ENCODE results near the gene CEP250. TPM values are rescaled to one million over a fixed set of nuclear protein-coding genes. Genes with fewer than 3 reads are reported as not detected.
"Not testable (repeated sequence)": the region's sequence is repeated elsewhere in the genome, so short reads cannot be mapped to it uniquely, and the experiment has no call there.

CEP250 gene
- total RNA-seq, 2 donors from 2014 or later: 29.8 to 46.5 TPM

GRCh38 chr20:35544436-35544835 is 89.0 kb downstream of the CEP250 start:
- Histone ChIP-seq H3K4me1 (ENCODE audit: control insufficient read depth, insufficient read depth, low read length) (no peaks in the 10 kb centered on the region), H3K27me3 (ENCODE audit: control insufficient read depth, insufficient read depth, low read length, poor library complexity, severe bottlenecking) (no peaks in the 10 kb centered on the region), H3K27ac (ENCODE audit: low read depth, low read length) (no peak overlapping the region), H3K9me3 (ENCODE audit: control insufficient read depth, low read length) (no peaks in the 10 kb centered on the region), H3K4me3 (ENCODE audit: low read length) (no peak overlapping the region), H3K9ac (ENCODE audit: extremely low read depth, low read length, poor library complexity, severe bottlenecking) (no peak overlapping the region), H3K36me3 (ENCODE audit: control insufficient read depth, insufficient read depth, low read length) (peaks cover 44% of the 10 kb centered on the region)
- Mint-ChIP-seq H3K4me1 (peaks cover 5% of the 10 kb centered on the region), H3K9me3 (no peaks in the 10 kb centered on the region), H3K27me3 (ENCODE audit: insufficient read depth) (no peaks in the 10 kb centered on the region), H3K27ac (no peak overlapping the region), H3K4me3 (no peak overlapping the region), H3K36me3 (ENCODE audit: low read depth) (peaks cover 23% of the 10 kb centered on the region)
- no peak for DNase-seq
- no peak for TF ChIP-seq CTCF (conservative IDR thresholded peaks at IDR 0.05)
- WGBS, 2 experiments (ENCODE audit: insufficient coverage in 1 of 2, insufficient read length in 1 of 2): 94 to 95% methylated on average over 9 to 16 of the region's 16 CpGs

DNA sequence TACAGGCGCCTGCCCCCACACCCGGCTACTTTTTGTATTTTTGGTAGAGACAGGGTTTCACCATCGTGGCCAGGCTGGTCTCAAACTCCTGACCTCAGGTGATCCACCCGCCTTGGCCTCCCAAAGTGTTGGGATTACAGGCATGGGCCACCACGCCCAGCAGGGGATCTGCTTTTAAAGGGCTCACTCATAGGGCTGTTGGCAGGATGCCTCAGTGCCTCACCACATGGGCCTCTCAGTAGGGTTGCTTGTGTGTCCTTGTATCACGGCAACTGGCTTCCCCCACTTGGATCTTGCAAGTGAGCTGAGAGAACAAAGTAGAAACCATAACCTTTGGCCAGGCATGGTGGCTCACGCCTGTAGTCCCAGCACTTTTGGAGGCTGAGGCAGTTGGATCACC is 89.5 kb downstream of the CEP250 start:
- not testable (repeated sequence) for H3K9me3 ChIP-seq (ENCODE audit: control insufficient read depth, low read length); H3K9ac ChIP-seq (ENCODE audit: extremely low read depth, low read length, poor library complexity, severe bottlenecking); DNase-seq; H3K27ac ChIP-seq (ENCODE audit: low read depth, low read length); H3K27ac Mint-ChIP-seq; H3K4me1 Mint-ChIP-seq; H3K27me3 ChIP-seq (ENCODE audit: control insufficient read depth, insufficient read depth, low read length, poor library complexity, severe bottlenecking); H3K9me3 Mint-ChIP-seq; H3K4me3 Mint-ChIP-seq; H3K27me3 Mint-ChIP-seq (ENCODE audit: insufficient read depth); H3K4me3 ChIP-seq (ENCODE audit: low read length); H3K4me1 ChIP-seq (ENCODE audit: control insufficient read depth, insufficient read depth, low read length)
- H3K36me3 ChIP-seq (ENCODE audit: control insufficient read depth, insufficient read depth, low read length): peaks cover 45% of the 10 kb centered on the region
- H3K36me3 Mint-ChIP-seq (ENCODE audit: low read depth): peaks cover 25% of the 10 kb centered on the region
- 88 to 94% methylated on average over 3 to 7 of the region's 7 CpGs for WGBS, 2 experiments (ENCODE audit: insufficient coverage in 1 of 2, insufficient read length in 1 of 2)

- no peaks in the 10 kb centered on the region for H3K4me1 ChIP-seq (ENCODE audit: control insufficient read depth, insufficient read depth, low read length)
- H3K4me1 Mint-ChIP-seq: peaks cover 5% of the 10 kb centered on the region
- no peak overlapping the region for H3K9ac ChIP-seq (ENCODE audit: extremely low read depth, low read length, poor library complexity, severe bottlenecking)
- no peak overlapping the region for H3K4me3 ChIP-seq (ENCODE audit: low read length)
- H3K36me3 Mint-ChIP-seq (ENCODE audit: low read depth): peaks cover 27% of the 10 kb centered on the region
- no peak for TF ChIP-seq CTCF (conservative IDR thresholded peaks at IDR 0.05)
- no peaks in the 10 kb centered on the region for H3K9me3 ChIP-seq (ENCODE audit: control insufficient read depth, low read length)
- no peak overlapping the region for H3K27ac ChIP-seq (ENCODE audit: low read depth, low read length)
- 79 to 100% methylated on average over 1 of the region's 1 CpG for WGBS, 2 experiments (ENCODE audit: insufficient coverage in 1 of 2, insufficient read length in 1 of 2)
- no peak overlapping the region for H3K4me3 Mint-ChIP-seq
- peaks cover 53% of the 10 kb centered on the region for H3K36me3 ChIP-seq (ENCODE audit: control insufficient read depth, insufficient read depth, low read length)
- no peaks in the 10 kb centered on the region for H3K27me3 Mint-ChIP-seq (ENCODE audit: insufficient read depth)
- H3K9me3 Mint-ChIP-seq: no peaks in the 10 kb centered on the region
- no peaks in the 10 kb centered on the region for H3K27me3 ChIP-seq (ENCODE audit: control insufficient read depth, insufficient read depth, low read length, poor library complexity, severe bottlenecking)
- DNase-seq: no peak
- H3K27ac Mint-ChIP-seq: no peak overlapping the region
Observed at GRCh38 chr20:35546127-35546526, 90.7 kb downstream of the CEP250 start.

DNA sequence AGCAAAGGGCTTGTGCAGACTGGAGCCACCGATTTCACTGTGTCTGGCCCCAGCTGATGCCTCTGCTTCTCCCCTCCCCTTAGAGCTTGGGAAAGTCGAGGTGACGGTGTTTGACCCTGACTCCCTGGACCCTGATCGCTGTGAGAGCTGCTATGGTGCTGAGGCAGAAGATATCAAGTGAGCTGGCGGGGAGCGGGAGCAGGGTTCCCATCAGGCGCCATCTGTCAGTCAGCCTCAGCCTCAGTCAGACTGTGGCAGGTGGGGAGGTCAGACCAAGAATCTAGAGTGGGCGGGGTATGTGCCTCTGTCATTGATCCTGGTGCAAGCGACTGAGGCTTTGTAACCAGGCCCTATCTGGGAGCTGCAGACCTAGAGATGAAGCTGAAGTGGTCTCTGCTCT is 91.9 kb downstream of the CEP250 start:
- Histone ChIP-seq H3K9ac (ENCODE audit: extremely low read depth, low read length, poor library complexity, severe bottlenecking) (no peak overlapping the region), H3K4me3 (ENCODE audit: low read length) (no peak overlapping the region), H3K4me1 (ENCODE audit: control insufficient read depth, insufficient read depth, low read length) (no peaks in the 10 kb centered on the region), H3K27me3 (ENCODE audit: control insufficient read depth, insufficient read depth, low read length, poor library complexity, severe bottlenecking) (no peaks in the 10 kb centered on the region), H3K36me3 (ENCODE audit: control insufficient read depth, insufficient read depth, low read length) (peaks cover 65% of the 10 kb centered on the region), H3K27ac (ENCODE audit: low read depth, low read length) (no peak overlapping the region), H3K9me3 (ENCODE audit: control insufficient read depth, low read length) (no peaks in the 10 kb centered on the region)
- no peak overlapping the region for H3K27ac Mint-ChIP-seq
- H3K9me3 Mint-ChIP-seq: no peaks in the 10 kb centered on the region
- DNase-seq: no peak
- 83 to 100% methylated on average over 4 to 9 of the region's 9 CpGs for WGBS, 2 experiments (ENCODE audit: insufficient coverage in 1 of 2, insufficient read length in 1 of 2)
- H3K36me3 Mint-ChIP-seq (ENCODE audit: low read depth): peaks cover 27% of the 10 kb centered on the region
- H3K4me1 Mint-ChIP-seq: peaks cover 5% of the 10 kb centered on the region
- H3K27me3 Mint-ChIP-seq (ENCODE audit: insufficient read depth): no peaks in the 10 kb centered on the region
- H3K4me3 Mint-ChIP-seq: no peak overlapping the region
- TF ChIP-seq CTCF (conservative IDR thresholded peaks at IDR 0.05): no peak
